Activated CD4-positive, alpha-beta T cell treated with anti-CD3 and anti-CD28 coated beads, Interleukin-10, Interleukin-2, amounts not matched to agents 100 ng/mL and 50 ng/mL, durations not matched to agents 16 hours and 8 hours (primary cell): ENCODE results near the gene SRRM4.
A peak's percentile ranks its signal among the peaks of the same experiment; 100 is the strongest.
"Not testable (repeated sequence)": the region's sequence is repeated elsewhere in the genome, so short reads cannot be mapped to it uniquely, and the experiment has no call there.

Source experiments
- DNase-seq: peaks from one replicate; pipeline ENCODE4 v3.0.0-alpha.2; 2020

The SRRM4 gene

DNA sequence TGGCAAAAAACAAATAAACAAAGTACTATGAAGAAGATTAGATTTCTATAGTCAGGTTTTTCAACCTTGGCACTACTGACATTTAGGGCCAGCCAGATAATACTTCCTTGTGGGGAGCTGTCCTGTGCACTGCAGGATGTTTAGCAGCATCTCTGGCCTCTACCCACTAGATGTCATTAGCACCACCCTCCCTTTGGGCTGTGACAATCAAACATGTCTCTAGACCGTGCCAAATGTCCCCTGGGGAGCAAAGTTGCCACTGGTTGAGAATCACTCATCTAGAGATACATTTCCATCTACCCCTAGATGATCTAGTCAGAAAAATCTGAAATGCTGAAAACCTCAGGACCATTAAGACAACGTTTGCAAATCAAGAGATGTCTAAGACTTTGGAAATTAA lies 29.9 kb downstream of the SRRM4 start:
- no peak for DNase-seq

DNA sequence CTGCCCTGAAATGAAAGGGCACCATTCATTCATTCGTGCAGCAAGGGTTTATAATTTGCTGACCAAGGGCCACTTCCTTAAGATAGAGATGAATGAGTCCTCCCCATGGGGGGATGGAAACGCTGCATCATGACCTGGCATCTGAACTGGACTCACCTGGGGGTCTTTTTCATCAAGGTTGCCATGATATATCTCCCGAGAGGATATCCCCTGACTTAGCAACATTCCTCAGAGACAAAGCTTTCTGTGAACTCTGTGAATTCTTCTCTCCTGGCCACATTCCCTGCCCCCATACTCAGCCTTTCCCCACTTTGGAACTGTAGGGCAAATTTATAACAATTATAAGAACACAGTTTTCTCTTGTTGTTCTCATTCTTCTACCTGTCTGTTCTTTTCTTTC lies 30.8 kb downstream of the SRRM4 start:
- DNase-seq = no peak

- no peak for DNase-seq
Measured at GRCh38 chr12:119013023-119013422, 31.7 kb downstream of the SRRM4 start.

DNA sequence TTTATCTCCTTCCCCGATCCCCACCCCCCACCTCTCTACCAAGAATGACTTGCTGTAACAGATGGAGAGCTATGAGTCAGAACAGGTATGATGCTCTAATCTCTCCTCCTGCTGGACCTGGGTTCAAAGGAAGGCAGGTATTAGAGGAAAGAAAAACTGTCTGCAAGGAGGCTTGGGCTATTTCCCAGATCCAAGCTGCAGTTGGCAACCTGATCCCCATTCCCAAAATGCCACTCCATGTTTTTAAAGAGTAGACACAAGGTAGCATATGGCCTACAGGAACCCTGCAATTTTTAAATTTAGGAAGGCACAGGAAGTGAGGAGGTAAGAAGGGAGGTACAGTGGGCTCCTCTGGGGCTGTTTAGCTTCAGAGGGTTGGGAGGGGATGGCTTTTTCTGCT lies 33.0 kb downstream of the SRRM4 start:
- DNase-seq = no peak

DNA sequence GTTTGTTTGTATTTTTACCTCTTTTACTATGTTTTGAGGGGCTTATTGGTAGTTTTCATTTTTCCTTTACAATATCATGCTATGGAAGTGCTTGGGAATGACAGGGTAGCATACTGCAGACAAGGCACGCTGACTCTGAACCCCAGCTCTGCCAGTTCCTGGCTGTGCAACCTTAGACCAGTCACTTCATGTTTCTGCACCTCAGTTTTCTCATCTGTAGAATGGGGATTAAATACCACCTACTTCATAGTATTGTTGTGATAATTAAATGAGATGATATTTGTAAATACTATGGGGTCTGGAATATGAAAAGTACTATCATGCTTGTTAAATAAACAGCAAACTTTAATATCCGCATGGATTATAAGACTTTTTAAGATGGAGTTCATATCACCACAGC lies 35.4 kb downstream of the SRRM4 start:
- DNase-seq = no peak

DNA sequence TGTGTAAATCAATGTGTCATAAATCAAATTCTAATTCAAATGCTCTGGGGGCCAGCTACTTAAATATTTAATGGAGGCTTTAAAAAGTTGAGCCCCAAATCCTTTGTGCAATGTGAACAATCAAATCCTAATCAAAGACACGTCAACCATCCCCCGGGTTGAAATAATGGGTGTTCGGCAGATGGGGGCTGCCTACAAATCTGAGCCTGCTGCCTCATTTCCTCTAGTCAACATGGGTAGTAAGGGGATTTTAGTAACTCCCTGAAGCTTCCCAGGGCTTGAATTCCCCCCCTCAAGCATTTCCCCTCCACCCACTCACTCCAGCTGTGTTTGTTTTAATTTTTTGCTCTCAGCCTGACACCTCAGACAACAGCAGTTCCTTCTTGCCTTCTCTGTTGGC lies 37.8 kb downstream of the SRRM4 start:
- DNase-seq = no peak

GRCh38 chr12:119020406-119021360 lies 39.3 kb downstream of the SRRM4 start:
- DNase-seq = peak; percentile 40

DNA sequence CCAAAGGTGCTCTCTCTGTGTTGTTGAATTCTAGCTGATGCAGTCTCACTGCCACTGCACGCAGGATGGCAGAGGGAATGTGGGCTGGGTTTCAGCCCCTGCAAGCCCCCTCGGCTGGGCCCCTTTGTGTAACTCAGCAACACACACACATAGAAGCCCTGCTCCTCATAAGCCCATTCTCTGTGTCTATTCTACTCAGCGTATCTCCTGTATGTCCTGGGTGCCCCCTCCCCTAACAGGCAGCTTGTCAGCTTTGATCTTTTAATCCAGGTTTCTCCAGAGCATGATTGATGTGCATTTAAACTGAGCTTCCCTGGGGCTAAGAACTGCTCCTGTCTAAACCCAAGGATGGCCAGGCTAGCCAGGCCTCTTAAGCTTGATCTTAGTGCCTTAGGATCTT lies 43.0 kb downstream of the SRRM4 start:
- DNase-seq = no peak

DNA sequence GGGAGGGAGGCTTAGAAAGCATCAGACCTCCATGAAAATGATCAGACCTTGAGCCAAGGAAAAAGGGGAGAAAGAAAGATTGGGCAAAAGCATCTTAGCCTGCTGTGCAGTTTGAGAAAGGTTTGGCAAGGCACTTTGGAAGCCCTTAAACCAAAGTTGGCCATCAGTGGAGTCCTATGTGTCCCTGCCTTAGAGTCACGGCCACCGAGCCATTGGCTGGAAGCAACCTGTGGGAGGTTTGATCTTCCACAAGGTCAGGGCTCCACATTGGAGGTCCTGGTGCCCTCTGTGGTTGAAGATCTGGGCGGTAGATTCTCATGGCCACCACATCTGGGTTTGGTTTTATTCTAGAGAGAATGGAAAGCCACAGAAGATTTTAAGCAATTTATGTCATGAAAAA lies 44.4 kb downstream of the SRRM4 start:
- no peak for DNase-seq

GRCh38 chr12:119033332-119033731 lies 52.0 kb downstream of the SRRM4 start:
- DNase-seq = not testable (repeated sequence)

DNA sequence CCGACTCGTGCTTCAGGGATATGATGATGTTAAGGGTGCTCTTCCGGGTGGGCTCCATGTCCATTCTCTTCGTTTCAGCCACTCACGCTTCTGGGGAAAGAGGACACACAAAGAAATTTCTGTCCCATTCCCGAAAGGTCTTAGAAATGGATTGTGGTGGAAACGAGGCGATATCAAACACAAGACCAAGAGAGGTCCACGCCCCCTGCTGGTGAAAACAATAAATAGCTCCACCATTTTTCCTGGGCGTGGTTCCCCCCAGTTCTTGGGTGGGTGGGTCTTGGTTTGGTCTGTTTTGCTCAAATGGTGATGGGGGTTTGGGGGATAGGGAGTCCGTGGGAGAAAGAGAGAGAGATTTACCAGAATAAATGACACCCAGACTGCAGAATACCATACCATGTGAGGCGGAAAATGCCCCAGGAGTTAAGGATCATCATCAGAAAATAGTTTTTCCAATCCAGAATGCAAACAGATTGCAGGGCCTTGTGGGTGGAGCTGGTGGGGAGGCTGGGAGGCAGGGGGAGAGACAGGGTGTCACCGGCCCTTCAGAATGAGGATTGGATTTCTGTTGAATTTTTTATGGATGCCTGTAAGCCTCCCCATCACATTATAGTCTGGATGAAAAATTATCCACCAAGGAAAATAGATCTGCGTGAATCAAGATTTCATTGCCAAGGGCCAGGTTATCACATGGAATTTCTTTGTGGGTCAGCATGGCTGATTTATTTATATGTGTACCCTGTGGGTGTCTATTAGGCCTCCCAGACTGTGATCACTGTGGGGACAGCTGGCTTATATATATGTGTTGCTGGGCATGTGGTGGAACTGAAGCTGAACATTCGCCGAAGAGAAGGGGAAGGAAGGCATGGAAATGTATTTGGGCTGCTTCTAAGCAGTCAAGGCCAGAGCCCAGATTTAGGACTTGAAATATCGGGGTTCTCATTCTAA lies 55.8 kb downstream of the SRRM4 start:
- peak; percentile 19 for DNase-seq

GRCh38 chr12:119044094-119044493 lies 62.8 kb downstream of the SRRM4 start:
- no peak for DNase-seq

DNA sequence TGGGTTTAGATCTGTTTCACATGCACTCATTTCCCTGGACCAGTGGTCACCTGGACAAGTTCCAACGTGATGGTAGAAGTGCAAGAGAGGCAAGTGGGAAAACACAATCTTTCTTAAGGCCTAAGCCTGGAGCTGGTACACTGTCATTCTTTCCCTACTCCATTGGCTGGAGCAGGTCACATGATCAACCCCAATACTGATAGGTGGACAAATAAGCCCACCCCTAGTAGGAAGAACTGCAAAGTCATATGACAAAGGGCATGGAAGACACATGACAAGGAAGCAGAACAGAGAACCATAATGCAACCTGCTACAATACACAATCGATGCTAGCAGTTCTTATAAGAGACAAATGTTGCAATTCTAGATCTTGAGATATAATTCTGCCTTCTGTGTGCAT lies 66.3 kb downstream of the SRRM4 start:
- DNase-seq = no peak

GRCh38 chr12:119050663-119051062 lies 69.3 kb downstream of the SRRM4 start:
- no peak for DNase-seq

GRCh38 chr12:119051474-119051873 lies 70.1 kb downstream of the SRRM4 start:
- DNase-seq = no peak

DNA sequence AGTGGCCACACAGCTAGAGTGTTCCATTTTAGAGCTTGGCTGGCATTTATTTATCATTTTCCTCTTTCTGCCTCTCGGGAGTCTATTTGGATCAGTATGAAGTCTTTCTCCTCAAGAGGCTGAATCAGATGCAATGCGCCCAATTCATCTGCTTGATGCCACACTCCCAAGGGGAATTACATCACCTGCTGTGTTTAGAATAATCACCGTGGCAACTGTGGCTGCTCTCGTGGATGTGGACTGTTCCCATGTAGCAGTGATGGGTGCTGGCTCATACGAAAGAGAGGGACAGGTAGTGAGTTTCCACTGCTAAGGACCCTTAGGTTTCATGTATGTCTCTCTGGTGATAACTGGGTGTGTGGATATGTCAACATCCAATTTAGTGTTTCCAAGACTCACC lies 70.7 kb downstream of the SRRM4 start:
- no peak for DNase-seq

DNA sequence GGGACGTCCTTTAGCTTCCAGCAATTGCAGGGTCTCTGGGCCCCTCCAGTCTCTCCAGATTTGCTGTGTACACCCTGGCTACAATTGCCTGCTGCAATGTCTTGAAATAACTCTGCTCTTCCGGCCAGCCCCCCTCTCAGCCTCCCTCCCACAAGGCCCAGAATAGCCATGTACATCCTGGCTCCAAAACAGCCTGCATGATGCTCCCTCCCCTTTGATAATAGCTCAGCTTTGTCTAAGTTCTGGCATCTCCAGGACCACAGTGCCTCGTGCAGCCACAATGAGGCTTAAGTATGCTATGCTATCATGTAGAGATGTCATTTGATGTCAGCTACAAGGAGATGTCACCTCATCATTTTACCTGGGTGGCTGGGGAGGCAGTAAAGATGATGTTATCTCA lies 74.6 kb downstream of the SRRM4 start:
- DNase-seq = no peak

GRCh38 chr12:119060847-119061796 lies 79.8 kb downstream of the SRRM4 start:
- peak; percentile 38 for DNase-seq

DNA sequence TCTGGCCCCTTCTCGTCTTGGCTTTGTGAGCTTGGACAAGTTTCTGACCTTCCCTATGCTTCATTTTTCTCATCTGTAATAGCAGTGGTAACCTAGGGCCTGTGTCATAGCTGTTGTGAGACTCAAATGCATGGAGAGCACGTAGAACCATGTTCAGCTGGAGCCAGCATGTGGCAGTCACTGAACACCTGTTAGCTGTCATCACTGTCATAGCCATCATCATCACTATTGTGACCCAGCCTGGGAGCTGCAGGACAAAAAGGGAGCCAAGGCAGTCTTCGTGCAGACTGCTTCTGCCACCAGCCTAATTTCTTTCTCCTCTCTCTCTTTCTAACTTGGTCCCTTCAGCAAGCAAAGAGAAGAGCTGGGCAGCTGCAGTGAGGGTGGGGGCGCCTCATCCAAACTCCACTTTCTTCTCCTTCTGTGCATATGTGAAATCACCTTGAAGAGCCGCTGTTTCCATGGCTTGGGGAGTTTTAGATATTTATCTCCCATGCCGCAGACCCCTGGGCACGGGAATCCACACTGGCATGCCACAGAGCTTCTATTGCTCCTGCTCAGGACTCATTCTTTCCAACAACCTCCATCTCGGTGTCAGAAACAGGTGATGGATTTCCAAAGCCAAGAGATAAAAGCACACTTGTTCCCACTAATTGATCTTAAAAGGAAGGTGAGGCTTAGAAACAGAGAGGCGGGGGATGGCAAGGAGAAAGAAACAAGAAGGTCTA lies 87.0 kb downstream of the SRRM4 start:
- no peak for DNase-seq

- DNase-seq = no peak
Measured at GRCh38 chr12:119069147-119069642, 87.9 kb downstream of the SRRM4 start.

DNA sequence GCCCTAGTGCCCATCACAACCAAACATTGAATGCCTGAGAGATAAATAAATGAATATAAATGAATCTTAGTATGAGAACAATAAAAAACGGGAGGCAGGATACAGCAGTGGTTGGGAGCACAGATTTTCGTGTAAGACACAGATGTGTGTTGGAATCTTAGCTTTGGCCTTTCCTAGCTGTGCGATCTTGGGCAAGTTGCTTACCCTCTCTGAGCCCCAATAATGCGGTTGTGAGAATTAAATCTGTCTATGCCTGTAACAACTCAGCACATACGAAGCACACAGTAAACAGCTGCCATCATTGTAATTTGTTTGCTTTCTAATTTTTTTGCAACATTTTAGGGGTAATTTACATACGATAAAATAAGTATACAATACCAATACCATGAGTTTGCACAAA lies 89.8 kb downstream of the SRRM4 start:
- no peak for DNase-seq
